Ectodermal cell (in vitro differentiated cells): ENCODE data around the gene CNPY1.

ENCODE experiments used
- H3K27ac ChIP-seq: 2 replicates; pipeline ENCODE4 v1.7.0; 2013; ENCODE audit warnings: mild to moderate bottlenecking, low read depth, low read length; ENCODE audit not compliant: insufficient read depth, poor library complexity, severe bottlenecking
- H3K27me3 ChIP-seq: 2 replicates; pipeline ENCODE4 v1.7.0; 2013; ENCODE audit warnings: mild to moderate bottlenecking, low read length; ENCODE audit not compliant: insufficient read depth, control insufficient read depth, poor library complexity, severe bottlenecking
- H3K36me3 ChIP-seq: one replicate; pipeline ENCODE4 v1.7.0; 2013; ENCODE audit warnings: low read length; ENCODE audit not compliant: control insufficient read depth, insufficient read depth
- H3K4me1 ChIP-seq: one replicate; pipeline ENCODE4 v1.7.0; 2013; ENCODE audit warnings: low read length; ENCODE audit not compliant: control insufficient read depth, insufficient read depth
- H3K4me3 ChIP-seq: 2 replicates; pipeline ENCODE4 v1.7.0; 2013; ENCODE audit warnings: low read depth, low read length, control low read depth; ENCODE audit not compliant: insufficient read depth
- H3K9me3 ChIP-seq: 2 replicates; pipeline ENCODE4 v1.7.0; 2013; ENCODE audit warnings: mild to moderate bottlenecking, low read length, moderate library complexity; ENCODE audit not compliant: control insufficient read depth
- WGBS, 2 experiments: methylation state at CpG; one replicate each; pipeline ENCODE4 v1.1.7; 2013; ENCODE audit warnings: missing lambda C conversion rate in 2 of 2; 5-methylcytosine and 5-hydroxymethylcytosine counted together

The CNPY1 gene

GRCh38 chr7:155586843-155587440 is 40.6 kb upstream of the CNPY1 start:
- H3K36me3 ChIP-seq = no peaks in the 10 kb centered on the region
- WGBS, 2 experiments = 92 to 95% methylated on average over 14 of the region's 14 CpGs
- no peaks in the 10 kb centered on the region for H3K27me3 ChIP-seq
- H3K9me3 ChIP-seq = no peaks in the 10 kb centered on the region
- no peak overlapping the region for H3K4me3 ChIP-seq
- H3K27ac ChIP-seq = no peak overlapping the region
- no peaks in the 10 kb centered on the region for H3K4me1 ChIP-seq

DNA sequence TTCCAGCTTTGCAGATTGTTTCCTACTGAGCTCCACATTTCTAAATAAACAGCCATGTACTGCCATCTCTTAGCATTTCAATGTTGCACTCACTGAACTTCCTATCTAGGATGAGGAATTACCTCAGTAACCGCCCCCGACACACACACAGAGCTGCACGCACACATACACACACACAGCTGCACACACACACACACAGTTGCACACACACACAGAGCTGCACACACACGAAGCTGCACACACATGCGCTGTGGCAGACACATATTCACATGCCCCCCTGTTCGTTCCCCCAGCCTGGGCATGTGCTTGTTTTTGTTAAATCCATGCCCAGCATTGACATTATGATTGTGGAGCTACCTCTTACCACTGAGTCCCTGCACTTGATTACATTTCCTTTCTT is 39.6 kb upstream of the CNPY1 start:
- 88 to 94% methylated on average over 6 of the region's 6 CpGs for WGBS, 2 experiments
- Histone ChIP-seq H3K4me3 (no peak overlapping the region), H3K9me3 (no peaks in the 10 kb centered on the region), H3K4me1 (no peaks in the 10 kb centered on the region), H3K27ac (no peak overlapping the region), H3K36me3 (no peaks in the 10 kb centered on the region), H3K27me3 (no peaks in the 10 kb centered on the region)

DNA sequence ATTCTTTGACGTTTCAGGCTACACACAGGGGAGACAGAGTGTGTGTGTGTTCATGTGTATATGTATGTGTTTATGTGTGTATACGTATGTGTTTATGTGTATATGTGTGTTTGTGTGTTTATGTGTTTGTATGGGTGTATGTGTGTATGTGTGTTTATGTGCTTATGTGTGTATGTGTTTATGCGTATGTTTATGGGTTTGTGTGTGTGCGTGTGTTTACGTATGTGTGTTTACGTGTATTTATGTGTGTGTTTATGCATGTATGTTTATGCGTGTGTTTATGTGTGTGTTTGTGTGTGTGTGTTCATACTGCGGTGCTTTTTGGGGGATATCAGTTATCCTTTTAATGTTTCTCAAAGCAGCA is 39.2 kb upstream of the CNPY1 start:
- Histone ChIP-seq H3K27me3 (no peaks in the 10 kb centered on the region), H3K27ac (no peak overlapping the region), H3K36me3 (no peaks in the 10 kb centered on the region), H3K9me3 (no peaks in the 10 kb centered on the region), H3K4me3 (no peak overlapping the region), H3K4me1 (no peaks in the 10 kb centered on the region)
- 86 to 90% methylated on average over 8 of the region's 8 CpGs for WGBS, 2 experiments

- Histone ChIP-seq H3K9me3 (no peaks in the 10 kb centered on the region), H3K36me3 (no peaks in the 10 kb centered on the region), H3K4me3 (no peak overlapping the region), H3K27ac (no peak overlapping the region), H3K4me1 (no peaks in the 10 kb centered on the region), H3K27me3 (no peaks in the 10 kb centered on the region)
- 81 to 83% methylated on average over 17 of the region's 17 CpGs for WGBS, 2 experiments
Measured at GRCh38 chr7:155584763-155585531, 38.6 kb upstream of the CNPY1 start.

DNA sequence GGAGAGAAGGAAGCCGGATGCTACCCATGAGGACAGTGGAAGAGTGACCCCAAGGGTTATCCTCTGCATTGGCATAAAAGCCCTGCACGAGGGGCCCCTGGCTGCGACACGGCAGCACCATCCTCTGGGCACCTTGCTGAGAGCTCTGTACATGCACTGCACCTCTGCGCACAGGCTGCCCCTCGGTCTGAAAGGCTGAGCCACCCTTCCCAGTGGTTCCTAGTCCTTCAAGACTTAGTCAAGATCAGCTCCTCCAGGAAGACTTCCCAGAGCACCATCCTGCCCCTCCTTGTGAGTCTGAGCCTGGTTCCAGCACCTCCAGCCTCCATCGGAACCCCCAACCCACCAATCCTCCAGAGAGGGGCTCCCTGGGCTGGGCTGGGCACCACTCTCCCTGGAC is 37.9 kb upstream of the CNPY1 start:
- 91% methylated on average over 7 of the region's 7 CpGs for WGBS, 2 experiments
- Histone ChIP-seq H3K27ac (no peak overlapping the region), H3K36me3 (no peaks in the 10 kb centered on the region), H3K4me3 (no peak overlapping the region), H3K27me3 (no peaks in the 10 kb centered on the region), H3K9me3 (no peaks in the 10 kb centered on the region), H3K4me1 (no peaks in the 10 kb centered on the region)

DNA sequence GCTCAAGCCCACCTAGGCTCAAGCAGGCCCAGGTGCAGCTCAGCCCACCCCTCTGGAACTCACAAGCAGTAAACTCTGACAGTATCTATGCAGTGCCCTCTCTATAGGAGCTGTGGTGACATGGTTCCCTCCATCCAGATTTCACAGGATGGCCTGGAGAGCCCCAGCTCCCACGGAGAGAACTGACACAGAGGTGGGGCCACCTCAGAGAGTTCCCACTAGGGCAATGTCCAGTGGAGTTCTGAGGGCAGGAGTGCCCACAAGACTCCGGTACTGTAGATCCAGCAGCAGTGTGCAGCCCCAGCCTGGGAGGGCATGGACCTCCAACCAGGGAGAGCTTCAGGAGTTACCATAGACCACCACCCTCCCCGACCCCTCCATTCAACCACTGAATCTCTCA is 37.3 kb upstream of the CNPY1 start:
- H3K27me3 ChIP-seq = no peaks in the 10 kb centered on the region
- no peaks in the 10 kb centered on the region for H3K4me1 ChIP-seq
- H3K9me3 ChIP-seq = no peaks in the 10 kb centered on the region
- no peak overlapping the region for H3K4me3 ChIP-seq
- no peak overlapping the region for H3K27ac ChIP-seq
- WGBS, 2 experiments = 87 to 90% methylated on average over 3 of the region's 3 CpGs
- no peaks in the 10 kb centered on the region for H3K36me3 ChIP-seq

GRCh38 chr7:155581954-155582353 is 35.6 kb upstream of the CNPY1 start:
- WGBS, 2 experiments = 90% methylated on average over 9 of the region's 9 CpGs
- no peaks in the 10 kb centered on the region for H3K4me1 ChIP-seq
- no peaks in the 10 kb centered on the region for H3K36me3 ChIP-seq
- H3K4me3 ChIP-seq = no peak overlapping the region
- no peaks in the 10 kb centered on the region for H3K9me3 ChIP-seq
- H3K27ac ChIP-seq = no peak overlapping the region
- no peaks in the 10 kb centered on the region for H3K27me3 ChIP-seq

GRCh38 chr7:155581107-155581830 is 34.9 kb upstream of the CNPY1 start:
- Histone ChIP-seq H3K27ac (no peak overlapping the region), H3K4me3 (no peak overlapping the region), H3K9me3 (no peaks in the 10 kb centered on the region), H3K4me1 (no peaks in the 10 kb centered on the region), H3K27me3 (no peaks in the 10 kb centered on the region), H3K36me3 (no peaks in the 10 kb centered on the region)
- WGBS, 2 experiments = 78 to 84% methylated on average over 11 of the region's 11 CpGs

DNA sequence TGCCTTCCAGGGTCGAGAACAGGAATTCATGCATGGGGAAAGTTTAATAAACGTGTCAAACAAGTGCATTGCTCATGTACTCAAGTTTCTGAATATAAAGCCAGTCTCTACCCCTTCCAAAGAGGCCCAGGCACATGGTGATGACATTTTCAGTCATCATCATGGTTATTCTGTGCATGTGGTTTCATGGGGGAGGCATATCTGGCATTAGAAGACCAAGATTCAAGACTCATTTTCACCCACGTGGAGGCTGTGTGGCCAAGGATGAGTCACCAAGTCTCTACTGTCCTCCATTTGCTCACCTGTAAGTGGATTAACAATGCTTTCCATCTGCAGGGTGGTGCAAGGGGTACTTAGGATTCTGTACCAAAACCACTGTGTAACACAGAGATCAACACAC is 34.0 kb upstream of the CNPY1 start:
- Histone ChIP-seq H3K36me3 (no peaks in the 10 kb centered on the region), H3K4me1 (no peaks in the 10 kb centered on the region), H3K9me3 (no peaks in the 10 kb centered on the region), H3K27ac (no peak overlapping the region), H3K27me3 (no peaks in the 10 kb centered on the region), H3K4me3 (no peak overlapping the region)
- 83 to 84% methylated on average over 3 of the region's 3 CpGs for WGBS, 2 experiments

DNA sequence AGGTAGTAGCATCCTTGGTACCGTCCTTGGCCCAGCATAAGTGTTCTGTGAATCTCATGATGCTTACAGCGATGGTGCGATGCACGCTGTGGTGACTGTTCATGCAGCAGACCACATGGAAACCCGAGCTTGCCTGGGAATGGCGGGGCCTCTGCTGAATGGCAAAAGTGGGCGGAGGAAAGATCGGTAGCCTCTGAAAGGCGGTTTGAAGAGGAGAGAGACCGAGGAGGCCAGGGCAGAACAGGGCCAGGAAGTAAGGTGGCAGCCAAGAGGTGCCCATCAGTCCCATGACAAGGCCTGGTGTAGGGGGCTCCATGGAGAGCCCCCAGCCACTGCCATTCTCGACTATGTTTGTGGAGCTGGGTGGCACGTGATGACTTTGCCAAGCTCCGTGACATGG is 33.2 kb upstream of the CNPY1 start:
- Histone ChIP-seq H3K27me3 (no peaks in the 10 kb centered on the region), H3K4me3 (no peak overlapping the region), H3K27ac (no peak overlapping the region), H3K9me3 (no peaks in the 10 kb centered on the region), H3K36me3 (no peaks in the 10 kb centered on the region), H3K4me1 (no peaks in the 10 kb centered on the region)
- WGBS, 2 experiments = 84 to 85% methylated on average over 13 of the region's 13 CpGs
